NT2/D1 (cell line): ENCODE measurements around the gene MTOR.

Experiments used
- SUZ12 ChIP-seq: IDR thresholded peaks from 2 replicates; pipeline ENCODE4 v1.6.1; 2011; ENCODE audit not compliant: insufficient read length, insufficient read depth; ENCODE audit errors: extremely low read depth
- YY1 ChIP-seq: IDR thresholded peaks from 2 replicates; pipeline ENCODE4 v1.6.1; 2011; ENCODE audit not compliant: insufficient read length, insufficient read depth

GRCh38 chr1:11196945-11197344, 65.4 kb downstream of the MTOR start:
- no peak for TF ChIP-seq SUZ12
- TF ChIP-seq YY1, result no peak
